ENCODE results near the gene FOXN3. TPM values are rescaled to one million over a fixed set of nuclear protein-coding genes. Genes with fewer than 3 reads are reported as not detected.
"Not testable (repeated sequence)": the region's sequence is repeated elsewhere in the genome, so short reads cannot be mapped to it uniquely, and the experiment has no call there.

FOXN3 gene
- polyA plus RNA-seq, 12 donors, result 52.7 to 126 (median 74.8) TPM

DNA sequence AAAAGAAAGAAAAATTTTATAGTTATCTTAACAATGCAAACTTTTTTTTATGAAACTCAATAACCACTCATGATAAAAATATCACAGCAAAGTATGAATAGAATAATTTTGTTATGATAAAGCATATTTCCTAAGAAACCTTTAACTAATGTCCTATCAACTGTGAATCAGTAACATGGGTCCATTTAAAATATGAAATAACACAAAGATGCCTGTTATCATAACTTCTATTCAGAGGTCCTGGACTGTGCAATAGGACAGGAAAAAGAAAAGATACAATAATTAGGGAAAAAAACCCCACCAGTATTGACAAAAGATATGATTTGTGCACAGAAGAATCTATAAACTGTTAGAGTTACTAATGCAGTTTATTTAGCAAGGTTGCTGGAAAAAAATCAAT is 245.4 kb downstream of the FOXN3 start:
- DNase-seq, result no peak

DNA sequence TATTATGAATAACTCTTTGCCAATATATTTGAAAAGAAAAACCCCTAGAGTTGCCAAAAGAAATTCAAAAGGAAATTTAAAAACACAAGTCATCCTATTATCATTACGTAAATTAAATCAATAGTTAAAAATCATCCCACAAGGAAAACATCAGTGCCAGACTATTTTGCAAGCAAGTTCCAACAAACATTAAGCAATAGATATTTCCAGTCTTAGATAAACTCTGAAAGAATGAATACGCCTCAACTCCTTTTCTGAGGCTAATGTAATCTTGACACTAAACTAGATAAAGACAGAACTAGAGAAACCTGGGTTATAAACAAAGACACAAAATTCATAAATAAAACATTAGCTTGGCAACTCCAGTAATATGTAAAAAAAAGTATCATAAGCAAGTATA is 245.9 kb downstream of the FOXN3 start:
- DNase-seq, result no peak

DNA sequence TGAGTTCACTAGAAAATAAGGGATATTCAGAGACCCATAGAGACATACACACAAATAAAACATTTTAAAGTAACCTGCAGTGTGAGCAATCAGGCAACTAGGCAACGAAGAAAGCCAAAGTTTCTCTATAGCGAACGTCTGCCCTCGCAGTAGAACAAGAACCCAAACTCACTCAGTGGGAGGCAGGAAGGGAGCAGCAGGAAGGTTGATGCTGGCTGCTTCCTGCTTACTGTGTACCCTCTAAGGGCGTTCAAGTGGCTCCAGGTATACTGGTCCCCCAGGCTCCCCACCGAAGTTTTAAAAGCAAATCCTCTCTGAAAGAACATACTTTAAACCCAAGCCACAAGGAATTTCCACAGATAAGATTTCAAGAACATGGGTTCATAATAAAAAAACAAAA is 249.3 kb downstream of the FOXN3 start:
- no peak for DNase-seq

DNA sequence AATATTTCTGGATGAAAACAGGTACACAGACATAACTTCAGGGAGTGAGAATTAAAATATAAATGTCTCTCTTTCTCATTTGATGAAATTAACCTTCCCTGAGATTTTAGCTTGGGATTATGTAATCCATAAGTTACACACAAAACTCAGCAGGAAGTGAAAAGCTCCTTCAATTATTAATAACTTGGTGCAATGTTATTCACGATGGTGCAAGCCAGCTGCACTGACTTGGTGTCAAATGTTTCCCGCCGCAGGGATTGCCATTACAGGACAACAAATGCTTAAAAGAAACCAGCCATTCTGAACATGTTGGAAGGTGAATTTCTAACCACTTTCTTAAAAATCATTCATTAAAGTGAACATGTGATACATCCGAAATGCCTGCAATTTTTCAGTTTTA is 250.4 kb downstream of the FOXN3 start:
- DNase-seq, result no peak

DNA sequence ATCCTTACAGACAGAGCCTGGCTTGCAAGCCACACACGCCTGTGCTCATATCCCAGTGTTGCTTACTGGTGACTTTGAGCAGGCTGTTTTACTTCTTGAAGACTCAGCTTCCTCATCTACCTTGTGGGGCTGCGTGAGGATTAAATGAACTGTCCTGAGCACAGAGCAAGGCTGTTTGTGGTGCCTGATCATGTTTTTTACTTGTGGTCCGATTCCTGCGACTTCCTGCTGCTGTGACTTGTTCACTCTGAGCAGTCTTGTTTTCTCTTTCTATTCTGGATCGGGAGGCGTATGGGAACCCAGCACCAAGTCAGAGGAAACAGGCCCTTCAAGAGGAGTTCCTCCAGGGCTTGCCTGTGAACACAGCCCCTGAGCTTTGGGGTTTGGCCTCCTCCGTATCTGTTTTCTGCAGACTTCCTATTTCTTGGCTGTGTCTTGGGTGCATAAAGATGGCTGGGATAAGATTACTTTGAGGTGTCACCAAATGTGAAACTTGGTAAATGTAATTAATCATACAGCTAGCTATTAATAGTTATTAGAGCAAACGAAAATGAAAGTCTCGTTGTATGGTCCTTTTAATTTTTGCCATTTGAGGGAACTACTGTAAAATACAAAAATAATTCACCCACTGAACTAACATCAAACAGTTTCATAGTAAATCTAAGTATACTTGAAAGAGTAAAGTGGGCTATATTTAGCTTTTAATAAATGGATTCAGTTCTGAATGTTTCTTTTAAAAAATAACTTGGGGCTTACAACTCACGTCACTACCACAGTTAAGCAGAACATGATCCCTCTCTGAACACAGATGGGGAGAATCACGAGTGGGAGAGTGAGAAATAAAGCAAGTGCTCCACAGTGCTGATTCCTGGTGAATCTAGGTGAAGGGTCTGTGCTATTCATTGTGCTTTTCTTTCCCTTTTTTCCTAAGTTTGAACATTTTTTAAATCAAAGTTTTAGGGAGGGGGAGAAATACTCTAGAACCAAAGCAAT is 251.5 kb downstream of the FOXN3 start:
- peak; percentile 23 for DNase-seq

DNA sequence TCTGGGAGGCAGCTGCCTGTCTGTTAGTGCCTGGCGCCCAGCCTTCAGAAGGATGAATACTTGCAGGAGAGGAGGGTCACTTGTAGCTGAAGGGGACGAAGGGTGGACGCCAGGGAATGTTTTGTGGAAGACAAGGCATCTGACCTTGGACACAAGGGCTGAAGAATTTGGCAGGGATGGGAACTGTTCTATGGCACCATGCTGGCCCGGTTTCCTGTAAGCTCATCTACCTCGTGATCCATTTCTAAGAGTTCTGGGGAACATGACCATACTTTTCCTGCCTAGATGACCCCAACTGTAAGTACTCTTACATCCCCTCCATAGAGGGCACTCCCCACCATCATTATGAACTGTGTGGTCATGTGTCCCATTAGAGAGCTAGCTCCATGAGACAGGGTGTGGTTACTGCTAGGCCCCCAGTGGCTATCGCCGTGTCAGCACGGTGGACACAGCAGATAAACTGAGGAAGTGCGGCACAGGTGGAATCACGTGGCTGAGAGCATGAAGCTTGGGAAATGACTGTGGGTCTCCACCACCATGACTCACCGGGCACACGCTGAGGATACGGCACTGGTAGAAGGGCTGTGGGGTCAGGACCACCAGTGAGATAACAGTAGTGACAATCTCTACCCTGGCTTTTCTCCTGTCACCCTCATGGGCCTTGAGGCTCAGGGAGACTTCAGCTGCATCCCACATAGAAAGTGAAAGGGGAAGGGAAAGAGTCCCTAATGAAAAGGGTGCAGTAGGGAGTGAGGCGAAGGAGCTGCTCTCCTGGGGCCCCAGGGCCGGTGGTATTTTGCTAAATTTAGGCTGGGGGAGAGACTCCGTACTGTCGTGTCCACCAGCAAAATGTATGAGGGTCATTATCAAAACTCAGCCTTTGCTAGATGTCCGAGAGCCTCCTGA is 252.6 kb downstream of the FOXN3 start:
- DNase-seq, result no peak

DNA sequence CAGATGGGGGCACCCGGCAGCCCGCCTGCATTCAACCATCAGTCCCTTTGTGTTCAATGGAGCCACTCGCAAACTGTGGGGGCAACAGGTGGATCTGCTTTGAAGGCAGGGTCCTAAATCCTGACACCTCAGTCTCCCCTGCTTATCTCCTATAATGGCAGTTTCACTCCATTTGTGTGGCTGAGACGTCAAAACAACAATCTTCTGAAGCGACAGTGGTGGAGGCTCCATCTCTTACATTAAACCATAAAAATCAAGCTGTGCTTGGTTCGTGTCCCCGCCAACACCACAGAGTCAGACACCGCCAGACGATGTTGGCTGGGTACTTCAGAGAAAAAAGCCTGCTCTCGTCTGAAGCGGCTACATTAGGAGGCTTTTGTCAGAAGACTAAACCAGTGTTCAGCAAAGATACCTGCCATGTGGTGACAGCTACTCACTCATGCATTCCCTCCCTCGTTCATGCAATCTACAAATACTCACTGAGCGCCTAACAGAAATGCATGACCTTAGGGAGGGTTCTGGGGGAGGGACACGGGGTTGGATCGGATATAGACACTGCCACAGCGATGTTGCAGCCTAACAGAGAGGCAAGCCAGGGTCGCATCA is 253.9 kb downstream of the FOXN3 start:
- no peak for DNase-seq

DNA sequence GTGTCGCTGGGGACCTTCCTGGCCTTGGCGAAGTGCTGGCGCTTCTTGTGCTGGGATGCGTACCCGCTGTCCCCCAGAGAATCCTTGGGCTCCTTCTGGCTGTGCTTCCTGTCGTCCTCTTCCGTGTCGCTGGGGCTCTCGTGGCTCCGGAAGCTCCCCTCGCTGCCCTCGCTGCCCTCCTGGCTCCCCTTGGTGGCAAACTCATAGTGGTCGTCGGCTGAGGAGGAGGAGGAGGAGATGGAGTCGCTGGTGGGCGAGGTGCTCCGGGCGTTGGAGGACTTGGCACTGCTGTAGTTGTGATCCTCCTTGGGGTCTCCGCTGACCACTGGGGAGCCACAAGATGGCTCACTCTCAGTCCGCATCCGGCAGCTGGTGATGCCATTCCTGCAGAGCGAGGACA is 254.4 kb downstream of the FOXN3 start:
- no peak for DNase-seq

DNA sequence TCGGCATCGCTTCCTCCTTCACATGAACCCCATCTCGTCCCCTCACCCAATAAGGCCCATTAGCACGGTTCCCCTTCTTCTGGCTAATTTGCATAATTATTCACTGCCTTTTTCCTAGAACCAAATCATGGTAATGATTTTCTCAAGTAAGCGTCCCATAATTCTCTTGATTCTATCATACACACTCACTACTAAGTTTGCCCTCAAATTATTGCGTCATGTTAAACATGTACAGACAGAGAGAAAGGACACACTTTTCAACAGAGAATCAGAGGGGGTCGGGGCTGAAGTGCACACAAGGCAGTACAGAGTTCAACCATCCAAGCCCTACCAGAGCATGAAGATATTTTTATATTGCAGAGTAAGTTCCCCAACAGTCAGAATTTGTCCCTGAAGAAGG is 256.6 kb downstream of the FOXN3 start:
- no peak for DNase-seq

DNA sequence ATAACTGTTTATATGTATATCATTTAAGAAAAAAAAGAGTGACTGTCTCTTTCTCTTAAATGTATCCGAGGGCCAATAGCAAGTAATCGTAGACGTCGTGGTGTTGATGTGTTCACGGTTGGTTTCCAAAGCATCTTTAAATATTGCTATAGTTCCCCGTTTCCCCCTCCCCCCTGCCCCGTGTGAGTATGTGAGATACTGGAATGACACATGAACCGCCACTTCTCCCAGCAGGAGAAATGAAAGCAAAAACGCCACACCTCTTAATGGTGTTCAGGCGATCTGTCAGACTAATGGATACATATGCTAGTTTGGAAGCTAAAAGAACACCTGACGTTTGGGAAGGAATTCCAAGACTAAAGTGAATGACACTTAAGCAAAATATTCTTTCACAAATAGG is 258.3 kb downstream of the FOXN3 start:
- DNase-seq, result no peak

DNA sequence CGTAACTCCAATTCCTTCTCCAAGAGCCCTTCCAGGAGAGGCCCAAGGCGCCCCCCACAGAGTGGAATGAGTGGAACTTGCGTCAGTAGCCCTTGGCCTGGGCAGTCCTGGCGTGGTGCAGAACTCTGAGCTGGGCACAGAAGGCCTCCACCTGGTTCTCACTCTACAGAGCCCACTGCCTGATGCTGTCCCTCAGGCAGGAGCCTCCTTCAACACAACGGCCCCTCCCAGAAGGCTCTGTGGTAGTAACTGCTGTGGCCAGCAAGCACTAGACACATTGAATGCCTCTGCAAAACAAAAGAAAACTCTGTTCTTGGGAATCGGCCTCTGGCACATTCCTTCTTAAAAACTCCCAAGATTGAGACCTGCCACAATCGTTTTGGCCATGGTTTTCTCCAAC is 258.9 kb downstream of the FOXN3 start:
- DNase-seq, result not testable (repeated sequence)

DNA sequence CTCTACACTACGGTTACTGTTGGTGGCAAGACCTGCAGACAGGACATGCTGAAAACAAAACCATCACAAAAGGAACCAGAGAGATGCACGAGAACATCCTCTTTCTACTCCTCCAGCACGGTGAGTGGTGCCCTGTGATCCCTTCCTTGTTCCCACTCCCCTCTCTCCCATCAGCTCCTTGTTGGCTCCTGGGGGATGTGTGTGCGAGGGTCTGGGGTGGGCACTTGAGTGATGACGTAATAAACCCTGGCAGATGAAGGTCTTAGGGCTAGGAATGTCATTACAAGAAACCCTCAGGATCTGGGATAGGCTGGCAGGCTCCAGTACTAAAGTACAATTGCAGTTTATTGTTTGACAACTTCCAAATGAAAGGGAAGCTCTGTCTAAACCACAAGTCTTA is 261.5 kb downstream of the FOXN3 start:
- DNase-seq, result no peak

DNA sequence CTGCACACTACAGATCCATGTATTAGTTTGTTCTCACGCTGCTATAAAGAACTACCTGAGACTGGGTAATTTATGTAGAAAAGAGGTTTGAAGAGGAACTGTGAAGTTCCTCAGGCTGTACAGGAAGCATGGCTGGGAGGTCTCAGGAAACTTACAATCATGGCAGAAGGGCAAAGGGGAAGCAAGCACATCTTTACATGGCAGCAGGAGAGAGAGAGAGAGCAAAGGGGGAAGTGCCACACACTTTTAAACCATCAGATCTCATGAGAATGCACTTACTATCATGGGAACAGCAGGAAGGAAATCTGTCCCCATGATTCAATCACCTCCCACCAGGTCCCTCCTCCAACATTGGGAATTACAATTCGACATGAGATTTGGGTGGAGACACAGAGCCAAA is 265.3 kb downstream of the FOXN3 start:
- not testable (repeated sequence) for DNase-seq

DNA sequence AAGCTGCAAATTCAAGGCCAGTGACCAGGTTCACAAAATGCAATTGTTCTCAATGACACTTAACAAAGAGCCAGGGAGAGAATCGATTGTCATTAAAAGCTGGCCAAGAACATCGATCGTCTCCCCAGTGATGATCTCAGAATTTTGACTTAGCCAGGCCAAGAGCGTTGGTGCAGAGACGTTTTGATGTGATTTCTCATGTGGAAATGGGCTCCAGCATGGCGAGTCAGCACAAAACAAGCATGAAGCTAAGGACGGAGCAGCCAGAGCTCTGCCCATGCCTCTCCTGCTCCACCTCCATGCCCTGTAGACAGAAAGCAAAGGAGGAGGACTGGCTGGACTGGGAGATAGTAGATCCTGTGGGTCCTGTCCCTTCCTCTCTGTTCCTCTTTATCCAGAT is 270.8 kb downstream of the FOXN3 start:
- DNase-seq, result no peak

DNA sequence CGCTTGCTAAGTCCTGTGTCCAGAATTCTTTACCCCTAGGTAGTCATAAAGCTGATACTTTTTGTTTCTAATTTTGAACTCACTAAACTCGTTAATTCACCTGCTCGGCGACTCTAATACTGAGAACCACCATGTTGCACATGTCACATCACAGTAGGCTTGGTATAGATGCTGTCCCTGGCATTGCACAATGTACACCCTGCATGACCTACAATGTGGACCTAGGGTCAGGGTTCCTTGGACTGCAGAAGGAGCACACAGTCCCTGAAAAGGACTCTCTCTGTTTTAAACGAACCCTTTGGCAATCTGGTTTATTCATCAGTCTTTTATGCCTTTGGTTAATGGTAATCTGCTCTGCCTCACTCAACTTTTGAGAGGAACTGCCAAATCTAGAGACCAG is 272.4 kb downstream of the FOXN3 start:
- no peak for DNase-seq

DNA sequence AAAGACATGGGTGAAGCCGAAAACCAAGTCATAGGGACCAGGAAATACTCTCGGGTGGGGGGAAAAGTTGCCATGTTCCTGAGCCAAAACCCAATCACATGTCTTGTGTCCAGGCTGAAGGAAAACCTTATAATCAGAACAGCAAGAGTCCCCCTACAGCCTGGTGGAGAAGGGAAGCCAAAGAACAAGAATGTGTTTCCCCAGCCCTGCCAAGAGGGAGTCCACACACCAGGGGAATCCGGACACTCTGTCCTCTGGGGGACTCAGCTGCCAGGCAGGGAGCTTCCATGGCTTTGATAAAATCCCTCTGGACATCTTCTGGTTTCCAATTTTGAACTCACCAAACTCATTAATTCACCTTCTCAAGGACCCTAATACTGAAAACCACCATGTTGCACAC is 273.0 kb downstream of the FOXN3 start:
- no peak for DNase-seq

DNA sequence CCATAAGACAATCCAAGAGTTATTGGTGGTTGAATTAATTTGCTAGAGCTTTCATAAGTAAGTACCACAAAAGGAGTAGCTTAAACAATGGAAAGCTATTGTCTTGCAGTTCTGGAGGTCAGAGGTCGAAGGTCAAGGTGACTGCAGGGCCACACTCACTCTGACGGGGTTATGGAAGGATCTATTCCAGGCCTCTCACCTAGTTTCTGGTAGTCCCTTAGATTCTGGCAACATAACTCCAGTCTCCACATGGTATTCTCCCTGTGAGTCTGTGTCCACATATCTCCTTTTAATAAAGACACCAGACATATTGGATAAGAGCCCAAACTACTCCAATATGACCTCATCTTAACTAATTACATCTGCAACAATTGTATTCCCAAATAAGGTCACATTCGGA is 273.4 kb downstream of the FOXN3 start:
- DNase-seq, result no peak

DNA sequence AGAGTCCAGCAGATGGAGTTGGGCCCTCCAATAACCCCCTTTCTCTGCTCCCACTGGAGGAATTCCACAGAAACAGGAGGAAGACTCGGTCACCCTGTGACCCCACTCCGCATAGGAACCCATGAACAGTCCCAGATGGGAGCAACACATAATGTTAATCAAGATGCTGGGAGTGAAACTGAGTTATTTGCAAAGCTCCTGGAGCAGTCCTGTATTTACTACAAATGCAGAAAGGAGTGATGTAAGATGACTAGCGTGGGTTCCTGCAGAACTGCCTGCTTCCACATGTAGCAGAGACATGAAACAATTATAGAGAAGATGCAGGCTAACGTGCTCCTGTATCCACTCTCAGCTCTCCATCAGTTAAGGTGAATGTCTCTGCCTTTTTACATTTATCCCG is 274.7 kb downstream of the FOXN3 start:
- DNase-seq, result no peak

DNA sequence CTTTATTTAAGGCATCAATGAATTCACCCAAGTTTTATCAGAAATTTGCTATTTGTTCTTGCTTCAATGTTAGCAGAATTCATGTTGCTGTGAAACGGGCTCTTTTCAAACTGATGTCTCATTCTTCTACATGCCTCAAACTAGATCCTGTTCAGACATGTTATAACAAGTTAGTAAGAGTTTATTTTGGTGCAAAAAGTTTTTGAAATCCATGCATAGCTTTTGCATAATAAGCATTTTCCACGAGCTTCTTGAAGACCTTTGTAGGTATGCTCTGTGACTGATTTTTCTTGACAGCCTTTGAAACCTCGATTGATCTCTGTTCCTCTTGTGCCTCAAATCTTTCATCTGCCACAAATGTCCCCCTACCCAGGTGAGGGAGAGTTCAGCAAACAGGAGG is 275.2 kb downstream of the FOXN3 start:
- no peak for DNase-seq

DNA sequence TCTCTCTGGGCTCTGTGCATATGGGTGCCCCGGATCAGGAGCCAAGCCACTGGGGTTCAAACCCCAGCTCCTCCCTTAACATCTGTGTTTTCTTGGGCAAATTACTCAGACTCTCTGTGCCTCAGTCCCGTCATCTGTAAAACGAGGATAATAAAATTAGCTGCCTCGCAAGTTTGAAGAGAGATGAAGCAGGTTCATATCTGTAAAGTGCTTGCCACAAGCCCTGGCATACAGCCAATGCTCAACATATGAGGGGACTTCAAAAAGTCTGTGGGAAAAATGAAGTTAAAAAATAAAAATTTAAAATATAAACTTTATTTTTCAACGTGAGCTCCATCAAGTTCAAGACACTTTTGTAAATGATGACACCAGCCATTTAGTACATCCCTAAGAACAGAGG is 276.7 kb downstream of the FOXN3 start:
- no peak for DNase-seq

DNA sequence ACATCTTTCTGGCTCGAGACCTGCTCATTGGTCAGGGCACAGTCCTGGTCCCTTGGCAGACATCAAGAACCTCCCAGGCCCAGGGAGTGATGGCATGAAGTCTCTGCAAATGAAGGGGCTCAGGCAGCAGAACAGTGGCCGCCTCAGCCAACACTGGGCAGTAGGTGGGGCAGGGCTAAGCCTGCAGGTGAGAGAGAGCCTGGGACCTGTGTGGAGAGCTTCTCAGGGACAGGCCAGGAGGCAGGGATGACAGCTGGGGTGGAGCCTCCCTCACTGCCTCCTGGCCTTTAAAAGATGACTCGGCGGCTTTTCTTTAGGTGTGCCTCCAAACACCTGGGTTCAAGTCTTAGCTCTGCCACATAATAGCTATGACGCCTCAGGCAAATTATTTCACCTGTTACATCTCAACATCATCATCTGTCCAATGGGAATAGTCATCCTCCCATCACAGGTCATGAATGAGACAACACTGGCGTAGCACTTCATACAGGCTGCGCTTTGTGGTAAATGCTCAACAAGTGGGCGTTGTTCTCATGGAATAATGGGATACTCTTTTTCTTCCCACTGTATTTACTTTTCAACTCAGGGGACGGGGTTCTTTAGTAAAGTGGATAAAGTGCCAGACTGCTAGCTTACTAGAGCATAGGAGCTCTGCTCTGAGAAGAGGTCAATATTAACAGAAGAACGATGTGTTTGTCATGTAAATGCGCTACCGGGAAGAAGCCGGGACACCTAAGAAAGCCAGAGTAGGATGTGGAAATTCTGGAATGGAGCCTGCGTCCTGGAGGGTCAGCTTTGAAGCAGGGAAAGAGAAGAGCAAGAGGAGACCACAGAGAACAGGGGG is 277.4 kb downstream of the FOXN3 start:
- DNase-seq, result no peak

Data from muscle of arm (tissue), 12 donors.